HG03520 (cell line): ENCODE results near the gene CAMK4.

Experiments
- ATAC-seq: cut with Tn5 transposase; IDR thresholded peaks from one replicate; pipeline ENCODE4 v1.9.1; 2021; ENCODE audit warnings: mild to moderate bottlenecking, moderate library complexity; ENCODE audit not compliant: unreplicated experiment

Gene CAMK4

GRCh38 chr5:111223787-111224560 lies at the start of gene CAMK4:
Gene CAMK4, plus strand, starts transcription at chr5:111224384. Its CDS starts 100 bp downstream, at chr5:111224484.
- ATAC-seq = peak; percentile 66

DNA sequence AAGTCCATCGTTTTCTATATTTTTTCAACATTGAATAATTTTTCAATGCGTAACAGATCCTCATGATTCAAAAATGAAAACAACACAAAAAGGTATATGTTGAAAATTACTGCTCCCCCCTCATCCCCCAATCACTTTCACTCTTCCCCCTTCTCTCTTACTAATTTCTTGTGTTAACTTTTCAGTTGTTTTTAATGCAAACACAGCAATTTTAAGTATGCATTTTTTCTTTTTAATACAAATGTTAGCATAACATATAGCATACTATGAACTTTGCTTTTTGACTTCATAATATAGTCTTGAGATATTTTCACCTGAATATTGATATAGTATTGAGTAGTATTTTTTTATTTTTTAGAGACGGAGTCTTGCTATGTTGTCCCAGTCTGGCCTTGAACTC lies 41.1 kb upstream of the CAMK4 start:
- ATAC-seq = no peak

- ATAC-seq = no peak
Observed at GRCh38 chr5:111187079-111187478, 37.1 kb upstream of the CAMK4 start.

GRCh38 chr5:111194053-111194452 lies 30.1 kb upstream of the CAMK4 start:
- ATAC-seq = no peak

- ATAC-seq = no peak
Observed at GRCh38 chr5:111194925-111195324, 29.3 kb upstream of the CAMK4 start.

- no peak for ATAC-seq
Observed at GRCh38 chr5:111197523-111197922, 26.7 kb upstream of the CAMK4 start.

- ATAC-seq = no peak
Observed at GRCh38 chr5:111198281-111198966, 25.8 kb upstream of the CAMK4 start.

DNA sequence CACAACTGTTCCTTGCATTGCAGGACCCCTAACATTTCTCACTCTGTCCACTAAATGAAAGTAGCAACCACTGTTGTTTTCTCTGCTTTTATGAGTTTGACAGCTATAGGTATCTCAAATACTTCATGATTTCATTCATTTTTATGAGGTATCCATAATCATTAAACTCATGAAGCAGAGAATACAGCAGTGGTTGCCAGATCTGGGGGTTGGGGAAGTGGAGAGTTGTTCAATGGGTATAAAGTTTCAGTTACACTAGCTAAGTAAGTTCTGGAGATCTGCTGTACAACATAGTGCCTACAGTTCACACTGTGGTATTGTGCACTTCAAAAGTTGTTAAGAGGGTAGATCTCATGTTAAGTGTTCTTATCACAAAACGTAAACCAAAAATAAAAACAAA lies 23.4 kb upstream of the CAMK4 start:
- no peak for ATAC-seq

DNA sequence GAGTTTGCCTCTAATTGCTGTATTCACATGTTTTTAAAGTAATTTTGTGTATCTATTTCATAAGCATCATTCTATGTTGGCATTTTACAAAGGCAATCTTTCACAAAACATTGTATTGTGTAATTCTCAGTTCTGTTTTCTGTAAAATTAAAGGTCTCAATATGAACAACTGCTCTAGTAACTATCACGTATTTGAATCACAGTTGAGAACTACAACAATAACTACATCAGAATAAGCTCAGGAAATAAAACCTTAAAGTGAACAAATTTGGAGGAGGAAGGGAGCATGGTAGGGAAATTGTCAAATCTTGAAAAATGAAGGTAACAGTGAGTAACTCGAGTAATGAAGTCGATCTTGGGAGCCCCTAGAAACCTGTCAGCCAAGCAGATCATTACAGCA lies 22.5 kb upstream of the CAMK4 start:
- no peak for ATAC-seq

DNA sequence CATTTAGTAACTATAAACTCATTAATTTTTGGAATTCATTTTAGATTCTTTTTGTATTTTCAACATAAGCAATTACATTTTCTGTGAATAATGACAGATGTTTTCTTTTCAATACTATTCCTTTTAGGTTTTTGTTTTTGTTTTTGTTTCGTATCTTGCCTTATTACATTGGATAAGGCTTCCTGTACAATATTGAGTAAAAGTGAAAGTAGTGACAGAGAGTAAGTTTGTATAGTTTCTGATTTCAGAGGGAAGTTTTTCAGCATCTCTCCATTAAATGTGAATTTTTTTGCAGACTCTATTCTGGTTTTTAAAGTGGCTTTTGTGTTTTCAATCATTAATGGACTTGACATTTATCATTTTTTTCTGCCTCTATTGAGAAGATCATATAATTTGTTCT lies 12.8 kb upstream of the CAMK4 start:
- no peak for ATAC-seq

- no peak for ATAC-seq
Observed at GRCh38 chr5:111214052-111214742, 10.0 kb upstream of the CAMK4 start.

DNA sequence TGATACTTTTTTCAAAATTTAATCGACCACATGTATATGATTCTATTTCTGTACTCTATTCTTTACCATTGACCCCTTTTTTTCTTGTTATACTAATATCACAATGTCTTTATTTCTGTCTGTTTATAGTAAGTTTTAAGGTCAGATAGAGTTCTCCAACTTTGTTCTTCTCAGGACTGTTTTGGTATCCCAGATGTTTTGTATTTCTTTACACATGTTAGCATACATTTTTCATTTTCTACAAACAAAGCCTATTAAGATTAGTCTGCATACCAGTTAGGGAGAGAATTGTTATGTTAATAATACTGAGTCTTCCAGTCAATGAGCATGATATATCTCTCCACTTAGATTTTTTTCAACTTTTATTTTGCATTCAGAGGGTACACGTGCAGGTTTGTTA lies 8.2 kb upstream of the CAMK4 start:
- no peak for ATAC-seq

DNA sequence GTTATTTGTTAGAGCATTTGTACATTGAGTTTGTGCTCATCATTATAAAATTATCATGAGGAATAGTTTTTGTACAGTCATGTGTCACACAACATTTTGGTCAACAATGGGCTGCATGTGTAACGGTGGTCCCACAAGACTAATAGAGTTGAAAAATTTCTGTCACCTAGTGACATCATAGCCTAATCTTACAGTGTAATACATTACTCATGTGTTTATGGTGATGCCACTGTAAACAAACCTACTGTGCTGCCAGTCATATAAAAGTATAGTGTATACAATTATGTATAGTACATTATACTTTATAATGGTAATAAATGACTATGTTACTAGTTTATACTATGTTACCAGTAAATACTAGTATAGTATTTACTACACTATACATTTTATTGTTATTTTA lies 3.0 kb upstream of the CAMK4 start:
- no peak for ATAC-seq

- ATAC-seq = no peak
Observed at GRCh38 chr5:111223101-111223786, 940 bp upstream of the CAMK4 start.

DNA sequence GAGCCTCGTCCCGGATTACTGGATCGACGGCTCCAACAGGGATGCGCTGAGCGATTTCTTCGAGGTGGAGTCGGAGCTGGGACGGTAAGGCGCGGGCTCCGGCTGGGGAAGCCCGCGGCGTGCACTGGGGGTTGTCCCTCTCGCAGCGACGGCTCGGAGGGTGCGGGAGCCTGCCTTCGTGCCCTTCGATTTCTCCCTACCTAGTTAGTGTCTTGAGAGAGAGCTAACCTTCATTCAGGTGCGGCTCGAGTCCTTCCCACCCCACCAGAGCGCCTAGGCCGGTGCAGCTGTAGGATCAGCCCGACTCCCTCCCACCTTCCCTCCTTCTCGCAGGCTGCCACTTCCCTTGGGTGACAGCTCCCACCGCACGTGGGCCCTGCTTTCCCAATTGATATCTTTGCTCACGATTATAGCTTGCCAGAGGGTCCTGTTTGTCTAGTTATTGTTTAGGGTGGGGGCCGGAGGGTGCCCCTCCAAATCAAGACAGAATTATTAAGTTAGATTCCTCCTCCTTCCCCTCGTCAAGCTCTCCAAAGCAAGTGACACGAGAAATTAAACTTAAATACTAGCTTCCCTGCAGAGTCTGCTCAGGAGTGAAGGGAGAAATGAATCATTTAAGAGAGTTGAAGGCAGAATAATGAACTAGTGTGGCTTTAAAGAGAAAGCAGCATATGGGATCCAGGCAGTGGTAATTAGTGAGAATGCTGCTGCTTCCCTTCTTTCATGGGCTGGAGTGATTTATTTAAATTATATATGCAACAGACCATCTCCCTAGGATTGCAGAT lies 569 bp downstream of the CAMK4 start:
- ATAC-seq = peak; percentile 22

DNA sequence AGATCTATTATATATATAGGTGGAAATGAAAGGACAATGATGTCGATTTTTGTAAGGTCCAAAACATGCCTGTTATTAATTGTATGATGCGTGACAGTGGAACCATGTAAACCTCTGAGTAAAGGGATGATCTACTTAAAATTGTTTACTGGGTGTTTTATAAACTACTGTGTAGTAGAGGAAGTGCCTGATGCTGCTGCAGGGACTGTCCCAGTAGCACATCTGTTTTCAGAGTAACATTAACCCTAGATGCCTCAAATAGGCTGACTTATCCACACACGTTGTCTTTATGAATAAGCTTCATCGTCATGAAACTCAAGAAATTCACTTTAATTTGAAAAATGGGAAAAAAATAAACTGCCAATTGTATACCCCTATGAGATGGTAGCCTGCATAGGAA lies 1.7 kb downstream of the CAMK4 start:
- no peak for ATAC-seq

DNA sequence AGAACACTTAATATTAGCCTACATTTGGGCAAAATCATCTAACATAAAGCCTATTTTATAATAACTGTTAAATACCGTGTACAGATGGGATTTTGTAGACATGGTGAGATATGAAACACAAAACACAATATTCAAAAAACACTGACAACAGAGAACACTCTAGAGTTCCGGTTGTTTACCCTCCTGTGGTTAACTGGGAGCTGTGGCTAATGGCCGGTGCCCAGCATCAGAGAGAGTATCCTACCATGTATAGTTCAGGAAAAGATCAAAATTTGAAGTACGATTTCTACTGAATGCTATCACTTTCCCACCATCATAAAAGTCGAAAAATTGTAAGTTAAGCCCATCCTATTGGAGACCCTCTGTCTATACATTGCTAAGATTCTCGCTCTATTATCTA lies 2.4 kb downstream of the CAMK4 start:
- no peak for ATAC-seq

GRCh38 chr5:111227226-111227782 lies 3.1 kb downstream of the CAMK4 start:
- ATAC-seq = no peak

DNA sequence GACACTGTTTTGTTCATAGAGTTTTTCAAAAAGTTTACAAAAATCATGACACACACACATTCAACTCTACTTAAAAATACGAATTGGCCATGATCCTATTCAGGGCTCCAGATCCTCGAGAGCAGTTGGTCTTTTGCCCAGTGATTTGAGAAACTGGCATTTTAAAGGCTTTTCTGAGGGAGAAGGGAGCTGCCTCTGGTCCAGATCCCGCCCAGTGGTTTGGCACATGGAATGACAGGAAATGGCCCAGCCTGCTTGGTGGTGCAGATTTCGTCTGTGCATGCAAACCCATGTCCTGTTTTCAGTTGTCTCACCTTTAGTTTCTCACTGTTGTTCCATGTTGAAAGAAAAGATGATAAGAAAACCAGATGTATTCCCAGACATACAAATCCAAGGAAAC lies 3.6 kb downstream of the CAMK4 start:
- no peak for ATAC-seq

- no peak for ATAC-seq
Observed at GRCh38 chr5:111228520-111229220, 4.5 kb downstream of the CAMK4 start.
